ENCODE results near the gene DLGAP1.

Gene DLGAP1

DNA sequence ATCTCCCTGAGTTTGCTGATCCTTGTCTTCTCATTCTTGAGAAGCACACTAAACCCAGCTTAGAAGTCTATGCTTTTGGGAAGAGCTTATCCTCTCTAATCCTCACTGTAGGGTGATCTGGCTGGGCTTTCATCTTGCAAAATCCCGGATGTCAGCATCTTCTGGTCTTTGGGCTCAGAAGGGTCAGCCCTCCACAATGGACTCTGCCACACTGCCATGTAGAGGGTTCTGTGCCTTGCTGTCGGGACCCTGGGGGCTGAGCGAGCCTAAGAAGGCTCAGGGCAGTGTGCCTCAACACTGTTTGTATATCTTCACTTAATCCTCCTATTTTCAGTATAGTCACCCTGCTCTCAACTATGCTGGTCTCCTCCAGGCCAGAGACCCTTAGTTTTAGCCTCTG, 902.8 kb downstream of the DLGAP1 start:
- no peak for DNase-seq

DNA sequence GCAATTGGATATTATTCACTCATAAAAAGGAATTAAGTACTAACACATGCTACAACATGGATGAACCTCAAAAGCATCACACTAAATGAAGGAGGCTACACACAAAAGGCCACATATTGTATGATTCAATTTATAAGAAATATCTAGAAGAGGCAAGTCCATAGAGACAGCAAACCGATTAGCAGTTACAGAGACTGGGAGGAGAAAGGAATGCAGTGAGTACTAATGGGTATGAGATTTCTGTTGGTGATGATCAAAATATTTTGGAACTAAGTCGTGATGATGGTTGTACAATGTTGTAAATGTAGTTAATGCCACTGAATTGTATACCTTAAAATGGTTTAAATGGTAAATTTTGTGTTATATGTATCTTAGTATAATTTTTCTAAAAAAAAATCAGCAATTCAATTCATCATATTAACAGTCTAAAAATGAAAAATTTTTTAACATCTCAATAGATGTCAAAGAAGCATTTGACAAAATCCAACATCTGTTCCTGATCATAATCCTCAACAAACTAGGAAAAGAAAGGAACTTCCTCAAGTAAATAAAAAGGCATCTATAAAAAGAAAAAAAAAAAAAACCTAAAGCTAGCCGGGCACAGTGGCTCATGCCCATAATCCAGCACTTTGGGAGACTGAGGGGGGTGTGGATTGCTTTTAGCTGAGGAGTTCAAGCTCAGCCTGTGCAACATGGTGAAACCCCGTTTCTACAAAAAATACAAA, 907.1 kb downstream of the DLGAP1 start:
- no peak for DNase-seq

DNA sequence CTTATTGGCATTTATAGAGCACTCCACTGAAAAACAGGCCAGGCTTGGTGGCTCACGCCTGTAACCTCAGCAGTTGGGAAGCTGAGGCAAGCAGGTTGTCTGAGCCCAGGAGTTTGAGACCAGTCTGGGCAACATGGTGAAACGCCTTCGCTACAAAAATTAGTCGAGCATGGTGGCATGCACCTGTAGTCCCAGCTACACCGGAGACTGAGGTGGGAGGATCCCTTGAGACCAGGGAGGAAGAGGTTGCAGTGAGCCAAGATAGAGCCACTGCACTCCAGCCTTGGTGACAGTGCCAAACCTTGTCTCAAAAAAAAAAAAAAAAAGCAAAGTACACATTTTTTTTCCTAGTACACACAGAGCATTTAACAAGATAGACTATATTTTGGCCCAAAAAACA, 909.0 kb downstream of the DLGAP1 start:
- no peak for DNase-seq

DNA sequence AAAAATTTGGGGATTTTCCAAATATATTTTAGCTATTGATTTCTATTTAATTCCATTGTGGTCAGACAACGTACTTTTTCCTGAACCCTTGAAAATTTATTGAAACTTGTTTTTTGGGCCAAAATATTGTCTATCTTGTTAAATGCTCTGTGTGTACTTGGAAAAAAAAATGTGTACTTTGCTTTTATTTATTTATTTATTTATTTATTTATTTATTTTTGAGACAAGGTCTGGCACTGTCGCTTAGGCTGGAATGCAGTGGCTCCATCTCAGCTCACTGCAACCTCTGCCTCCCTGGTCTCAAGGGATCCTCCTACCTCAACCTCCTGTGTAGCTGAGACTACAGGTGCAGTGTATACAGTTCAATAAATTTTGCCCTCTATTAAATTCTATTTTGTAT, 910.6 kb downstream of the DLGAP1 start:
- DNase-seq = no peak

DNA sequence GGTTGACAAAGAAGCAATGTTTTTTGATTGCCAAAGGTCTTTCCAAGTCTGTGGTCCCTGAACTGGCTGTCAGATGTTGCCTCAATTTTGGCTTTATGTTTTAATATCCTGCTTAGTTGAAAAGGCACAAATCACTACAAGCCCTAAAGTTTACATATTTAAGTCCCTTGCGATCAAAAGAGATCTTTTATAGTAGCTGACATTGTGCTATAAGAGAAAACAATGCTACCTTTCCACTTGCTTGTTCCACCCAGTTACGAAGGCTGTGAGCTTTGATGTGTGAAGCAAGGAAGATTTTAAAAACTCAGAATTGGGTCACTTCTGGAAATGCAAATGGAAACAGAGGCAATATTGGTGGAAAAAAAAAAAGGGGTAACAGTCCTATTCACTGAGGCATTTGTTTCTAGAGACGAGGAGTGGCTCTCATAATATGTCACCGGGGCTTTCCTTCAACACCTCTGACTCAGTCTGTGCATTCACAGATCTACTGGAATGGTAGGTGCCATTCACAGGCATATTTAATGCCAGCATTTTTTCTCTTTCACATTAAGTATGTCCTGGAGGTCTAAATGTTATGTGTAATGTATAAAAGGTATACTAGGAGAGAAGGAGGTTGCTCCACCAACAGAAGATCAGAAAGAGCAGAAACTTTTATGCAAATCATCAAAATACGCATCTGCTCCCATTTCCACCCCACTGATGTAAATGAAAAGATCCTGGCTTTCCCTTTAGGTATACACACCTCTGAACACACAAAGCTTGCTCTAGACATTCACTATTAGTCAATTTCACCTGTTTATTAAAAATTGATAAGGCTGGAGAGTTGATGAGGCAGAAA, 913.3 kb downstream of the DLGAP1 start:
- DNase-seq = peak; percentile 14 to 48

DNA sequence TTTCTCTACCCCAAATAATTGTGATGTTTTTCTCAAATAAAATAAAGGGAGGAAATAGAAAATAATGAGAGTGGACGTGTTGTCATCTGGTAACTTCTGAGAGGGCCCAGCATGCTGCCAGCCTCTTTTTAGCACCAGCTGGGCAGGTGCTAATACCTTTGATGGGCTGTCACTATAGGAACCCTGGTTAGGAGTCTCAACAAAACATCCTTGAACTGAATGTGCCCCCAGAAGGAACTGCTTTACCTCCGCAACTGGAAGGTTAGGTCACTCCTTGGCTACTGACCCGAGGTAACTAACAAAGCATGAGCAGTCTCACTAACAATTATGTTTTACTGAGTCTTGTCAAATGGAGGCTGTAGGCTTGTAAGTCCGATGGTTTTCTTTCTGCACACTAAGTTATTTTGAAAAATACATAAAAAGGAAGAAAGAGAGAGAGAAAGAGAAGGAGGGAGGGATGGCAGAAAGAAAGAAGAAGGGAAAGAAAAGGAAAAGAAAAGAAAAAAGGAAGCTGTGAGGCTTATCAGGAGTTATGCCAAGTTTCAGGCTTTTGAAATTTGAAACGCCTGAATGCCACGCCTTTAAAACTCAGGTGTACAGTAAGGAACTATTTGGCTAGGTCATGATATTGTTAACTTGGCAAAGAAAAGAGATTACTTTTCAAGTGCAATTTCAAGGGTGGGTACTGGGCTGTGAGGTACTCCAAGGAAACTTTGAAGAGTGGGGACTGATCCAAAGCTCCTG, 914.1 kb downstream of the DLGAP1 start:
- no peak for DNase-seq

DNA sequence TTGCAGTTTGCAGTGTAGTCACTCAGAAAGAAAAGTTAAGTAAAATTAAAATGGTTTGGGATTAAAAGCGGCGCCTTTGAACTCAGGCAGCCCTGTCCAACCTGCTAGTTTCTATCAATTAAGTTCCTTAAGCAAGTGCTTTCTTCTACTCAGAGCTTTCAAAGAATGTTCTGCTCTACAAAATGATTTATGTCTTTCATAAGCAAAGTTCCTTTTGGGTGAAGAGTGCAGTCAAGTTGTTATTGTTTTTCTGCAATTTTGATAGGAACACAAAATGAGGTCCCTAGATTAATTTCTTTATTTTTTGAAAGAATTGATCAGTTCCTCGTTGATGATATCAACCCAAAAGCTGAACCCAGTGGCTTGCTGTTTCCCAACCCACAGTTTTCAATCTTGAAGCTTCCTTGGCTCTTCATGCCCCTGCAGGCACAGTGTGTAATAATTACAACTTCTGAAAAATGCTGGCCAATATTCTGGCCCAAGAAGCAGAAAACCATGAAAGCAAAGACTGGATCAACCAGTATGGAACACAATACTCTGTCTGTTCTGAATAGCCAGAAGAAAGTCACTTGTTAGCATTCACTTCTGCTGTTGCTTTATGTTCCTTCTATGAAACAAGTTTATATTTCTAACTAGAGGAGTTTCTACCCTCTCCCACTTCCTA, 916.0 kb downstream of the DLGAP1 start:
- no peak for DNase-seq

DNA sequence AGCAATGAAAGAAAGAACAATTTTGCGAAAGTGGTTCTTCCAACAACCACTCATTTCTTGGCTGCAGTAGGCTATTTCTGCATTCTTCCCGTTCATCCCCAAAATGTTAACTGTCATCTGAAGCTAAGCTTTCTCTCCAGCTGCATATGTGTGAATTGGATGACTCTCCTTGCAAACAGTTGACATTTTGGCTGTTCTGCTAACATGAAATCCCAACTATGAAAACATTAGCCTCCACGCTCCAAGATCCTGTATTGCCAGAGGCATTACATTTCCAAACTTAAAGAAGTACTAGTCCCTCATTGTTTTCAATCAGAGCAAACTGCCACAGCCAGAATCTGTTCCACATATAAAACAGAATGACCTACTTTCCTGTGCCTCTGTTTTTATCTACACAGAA, 916.7 kb downstream of the DLGAP1 start:
- no peak for DNase-seq

DNA sequence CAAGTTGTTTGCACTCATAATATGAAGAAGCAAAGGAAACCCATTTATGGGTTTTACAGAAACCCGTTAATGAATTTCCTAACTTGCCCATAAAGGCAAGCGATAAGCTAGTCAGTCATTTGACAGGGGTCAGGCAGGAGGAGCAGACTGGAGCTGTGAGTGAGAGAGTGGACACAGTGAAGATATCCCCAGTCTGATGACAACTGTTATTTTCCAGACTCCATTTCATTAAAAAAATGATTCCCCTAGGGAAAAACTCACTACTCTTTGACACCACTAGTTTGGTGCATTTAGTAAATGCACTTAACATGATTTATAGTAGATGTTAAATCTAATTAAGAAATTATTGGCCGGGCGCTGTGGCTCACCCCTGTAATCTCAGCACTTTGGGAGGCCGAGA, 924.3 kb downstream of the DLGAP1 start:
- DNase-seq = no peak

DNA sequence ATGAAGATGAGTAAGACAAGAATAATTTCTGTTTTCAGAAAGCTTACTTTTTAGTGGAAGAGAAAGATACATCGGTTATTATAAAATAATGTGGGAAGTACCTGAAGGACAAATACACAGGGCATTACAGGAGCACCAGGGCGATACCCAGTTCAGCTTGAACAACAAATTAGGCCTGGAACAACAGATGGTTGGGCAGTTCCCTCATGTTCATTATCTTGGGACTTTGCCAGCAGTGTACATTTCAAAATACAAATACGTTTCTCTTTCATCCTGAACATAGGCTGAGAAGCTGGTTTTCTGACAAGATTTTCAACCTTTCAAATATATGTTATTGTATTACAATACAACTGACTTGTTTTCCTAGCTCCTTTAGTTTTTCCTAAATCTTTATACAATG, 925.5 kb downstream of the DLGAP1 start:
- DNase-seq = no peak

DNA sequence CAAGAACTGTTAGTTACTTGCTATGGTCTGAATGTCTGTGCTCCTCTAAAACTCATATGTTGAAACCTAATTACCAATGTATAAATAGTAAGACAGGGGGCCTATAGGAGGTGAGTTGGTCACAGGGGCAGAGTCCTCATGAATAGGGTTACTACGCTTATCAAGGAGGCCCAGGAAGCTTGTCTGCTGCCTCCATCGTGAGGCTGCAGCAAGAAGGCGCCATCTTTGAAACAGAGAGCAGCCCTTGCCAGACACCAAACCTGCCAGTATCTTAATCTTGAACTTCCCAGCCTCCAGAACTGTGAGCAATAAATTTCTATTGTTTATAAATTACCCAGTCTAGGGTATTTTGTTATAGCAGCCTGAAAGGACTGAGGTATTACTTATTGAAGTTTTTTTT, 926.0 kb downstream of the DLGAP1 start:
- DNase-seq = no peak

DNA sequence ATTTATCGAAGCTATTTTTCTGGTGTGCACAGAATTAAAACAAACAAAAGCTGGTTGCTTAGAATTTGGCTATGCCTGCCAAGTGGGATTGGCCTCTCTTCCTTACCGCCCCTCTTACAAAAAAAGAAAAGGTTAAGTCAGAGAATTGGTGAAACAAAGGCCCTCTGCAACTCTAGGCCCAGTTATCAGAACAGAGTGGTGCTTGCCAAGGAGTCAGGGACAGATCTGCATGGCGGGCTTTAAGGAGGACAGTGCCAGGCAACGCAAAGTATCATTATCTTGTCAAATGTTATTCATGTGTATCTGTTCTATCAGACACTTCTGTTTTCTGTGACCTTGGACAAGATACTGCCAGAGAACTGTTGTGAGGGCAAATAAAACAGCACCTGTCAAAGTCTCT, 926.9 kb downstream of the DLGAP1 start:
- DNase-seq = no peak

DNA sequence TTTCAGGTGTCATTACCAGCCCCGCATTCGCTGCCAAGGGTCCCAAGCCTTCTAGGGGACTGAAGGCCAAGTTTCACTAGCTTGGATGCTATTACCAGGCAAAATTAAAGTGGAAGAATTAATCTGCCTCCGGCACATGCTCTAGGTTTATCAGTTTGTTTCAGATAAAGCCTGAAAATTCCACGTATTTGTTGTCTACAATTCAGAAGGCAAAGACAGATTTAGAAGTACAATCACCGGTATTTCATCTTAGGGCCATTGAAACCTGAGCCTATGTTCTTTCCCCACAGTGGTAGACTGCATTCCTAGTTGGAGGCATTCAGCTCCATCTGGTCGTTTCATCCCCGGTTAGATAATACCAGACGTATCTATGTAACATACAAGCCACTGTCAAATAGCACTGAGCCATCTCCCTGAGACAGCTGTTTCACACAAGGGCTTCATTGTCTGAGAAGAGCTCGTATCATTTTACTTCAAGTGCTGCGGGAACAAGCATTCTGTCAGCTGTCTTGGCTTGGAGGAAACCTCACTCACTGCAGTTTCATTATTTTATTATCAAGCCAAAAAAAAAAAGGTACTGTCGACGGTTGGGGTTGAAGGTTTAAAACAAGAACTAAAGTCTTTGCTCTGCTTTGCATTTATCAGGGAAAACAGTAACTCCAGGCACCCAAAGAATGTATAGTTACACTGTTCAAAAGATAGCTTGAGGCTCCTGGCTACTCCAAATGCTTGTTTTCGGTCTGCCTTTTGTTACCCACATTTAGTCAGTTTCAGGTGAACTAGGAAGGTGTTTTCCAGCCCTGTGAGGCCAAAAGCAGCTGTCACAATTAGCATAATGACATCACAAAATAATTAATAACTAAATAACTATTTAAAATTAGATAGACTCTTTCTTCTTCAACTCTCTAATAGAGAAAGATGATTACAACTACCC, 928.4 kb downstream of the DLGAP1 start:
- no peak for DNase-seq

DNA sequence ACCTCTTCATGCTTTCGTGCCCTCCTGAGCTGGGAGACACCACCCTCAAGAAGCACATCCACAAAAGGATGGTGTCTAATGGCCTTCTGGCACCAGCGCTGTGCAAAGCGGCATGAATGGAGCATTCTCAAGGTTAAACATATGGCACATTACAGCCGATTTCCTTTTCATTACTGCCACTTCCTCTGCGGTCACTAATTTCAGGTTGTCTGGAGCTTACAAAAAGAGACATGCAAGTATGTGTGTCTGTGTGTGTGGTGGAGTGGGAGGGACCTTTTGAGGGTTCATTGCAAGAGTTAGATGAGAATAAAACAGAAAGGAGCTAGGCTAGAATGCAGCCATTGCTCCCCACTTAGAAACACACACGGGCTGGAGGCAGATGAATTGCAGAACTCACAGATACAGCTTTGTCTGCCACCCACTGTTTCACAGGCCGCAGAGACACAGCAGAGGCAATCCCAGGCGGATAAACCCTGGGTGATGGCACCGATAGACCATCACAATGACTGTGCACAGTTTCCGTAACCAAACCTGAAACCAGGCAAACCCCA, 929.2 kb downstream of the DLGAP1 start:
- DNase-seq = peak; percentile 38 to 52

DNA sequence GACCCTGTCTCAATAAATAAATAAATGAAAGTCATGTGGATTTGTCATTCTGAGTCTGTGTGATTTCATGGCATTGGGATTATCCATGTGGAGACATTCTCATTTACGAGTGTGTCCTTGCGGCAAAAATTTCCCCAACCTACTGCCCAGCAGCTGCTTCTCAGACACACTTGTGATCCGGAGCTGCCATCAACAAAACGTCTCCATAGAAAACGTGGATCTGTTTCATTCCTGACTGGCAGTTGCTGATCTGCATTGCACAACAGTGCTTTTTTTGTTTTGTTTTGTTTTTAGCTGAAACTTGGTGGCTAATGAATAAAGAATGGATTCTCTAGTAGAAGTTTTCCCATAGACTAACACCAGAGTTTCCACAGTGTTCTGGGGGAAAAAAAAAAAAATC, 930.4 kb downstream of the DLGAP1 start:
- no peak for DNase-seq

DNA sequence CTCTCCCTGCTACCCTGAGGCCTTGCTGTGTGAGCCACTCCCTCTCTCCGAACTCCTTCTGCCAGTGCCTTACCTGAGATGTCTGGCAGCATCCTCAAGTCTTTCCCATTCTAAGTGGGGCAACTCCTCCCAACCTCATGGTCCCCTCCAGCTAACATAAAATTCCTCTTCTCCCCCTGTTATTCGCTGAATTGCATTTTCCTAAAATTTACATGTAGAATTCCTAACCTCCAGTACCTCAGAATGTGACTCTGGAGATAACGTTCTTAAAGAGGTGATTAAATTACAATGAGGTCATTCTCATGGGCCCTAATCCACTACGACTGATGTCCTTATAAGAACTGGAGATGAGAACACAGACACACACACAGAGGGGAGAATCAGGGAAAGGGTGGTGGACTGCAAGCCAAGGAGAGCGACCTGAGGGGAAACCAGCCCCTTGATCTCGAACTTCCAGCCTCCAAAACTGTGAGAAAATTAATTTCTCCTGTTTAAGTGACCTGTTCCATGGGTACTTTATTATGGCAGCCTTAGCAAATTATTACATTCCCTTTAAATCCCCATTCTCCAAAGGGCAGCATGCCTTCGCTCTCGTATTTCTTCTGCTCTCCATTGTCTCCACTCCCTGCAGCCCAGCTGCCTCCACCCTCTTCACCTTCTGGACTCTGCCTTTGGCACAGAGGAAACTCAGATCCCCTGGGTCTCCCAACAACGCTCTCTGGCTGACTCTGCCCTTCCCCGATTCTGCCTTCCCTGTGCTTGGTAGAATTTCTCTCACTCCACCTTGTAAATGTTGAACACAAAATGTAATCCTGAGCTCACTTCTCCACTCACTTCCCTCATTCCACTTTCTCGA, 934.6 kb downstream of the DLGAP1 start:
- DNase-seq = no peak

DNA sequence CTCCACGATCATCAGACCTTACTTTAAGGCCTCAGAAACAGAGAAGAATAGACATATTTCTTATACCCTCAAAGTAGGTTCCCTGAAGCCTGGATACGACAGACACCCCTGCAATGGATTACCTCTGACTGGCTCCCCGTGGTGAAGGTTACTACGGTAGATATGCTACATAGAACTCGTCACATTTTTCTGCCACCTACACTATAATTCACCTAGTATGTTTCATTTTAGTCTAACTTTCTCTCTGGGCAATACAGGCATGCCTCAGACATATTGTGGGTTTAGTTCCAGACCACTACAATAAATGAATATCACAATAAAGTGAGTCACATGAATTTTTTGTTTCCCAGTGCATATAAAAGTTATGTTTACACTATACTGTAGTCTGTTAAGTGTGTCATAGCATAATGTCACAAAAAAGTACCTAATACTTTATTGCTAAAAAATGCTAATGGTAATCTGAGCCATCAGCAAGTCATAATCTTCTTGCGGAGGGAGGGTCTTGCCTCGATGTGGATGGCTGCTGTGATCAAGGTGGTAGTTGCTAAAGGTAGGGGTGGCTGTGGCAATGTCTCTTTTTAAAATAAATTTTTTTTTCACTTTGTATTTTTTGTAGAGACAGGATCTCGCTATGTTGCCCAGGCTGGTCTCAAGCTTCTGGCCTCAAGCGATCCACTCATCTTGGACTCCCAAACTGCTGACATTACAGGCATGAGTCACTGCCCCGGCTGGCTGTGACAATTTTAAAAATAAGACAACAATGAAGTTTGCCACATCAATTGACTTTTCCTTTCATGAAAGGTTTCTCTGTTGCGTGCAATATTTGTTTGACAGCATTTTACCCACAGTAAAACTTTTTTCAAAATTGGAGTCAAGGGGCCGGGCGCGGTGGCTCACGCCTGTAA, 940.5 kb downstream of the DLGAP1 start:
- no peak for DNase-seq

DNA sequence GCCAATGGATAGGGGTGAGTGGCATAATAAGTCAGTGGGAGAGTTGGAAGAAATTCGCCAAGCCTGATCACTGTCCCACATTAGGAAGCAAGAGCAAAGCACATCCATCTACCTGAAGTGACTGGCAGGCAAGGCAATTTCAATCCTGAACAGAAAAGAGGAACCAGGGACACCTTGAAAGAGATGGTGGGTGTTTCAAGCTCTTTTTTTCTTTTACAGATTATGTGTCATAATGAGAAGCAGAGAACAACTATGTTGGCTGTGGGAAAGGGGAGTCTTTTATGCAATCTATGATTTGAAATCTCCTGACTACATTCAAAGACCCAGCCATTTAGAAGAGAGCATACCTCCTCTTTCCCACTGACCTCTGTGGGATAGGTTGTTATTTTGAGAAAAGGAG, 941.6 kb downstream of the DLGAP1 start:
- DNase-seq = no peak

DNA sequence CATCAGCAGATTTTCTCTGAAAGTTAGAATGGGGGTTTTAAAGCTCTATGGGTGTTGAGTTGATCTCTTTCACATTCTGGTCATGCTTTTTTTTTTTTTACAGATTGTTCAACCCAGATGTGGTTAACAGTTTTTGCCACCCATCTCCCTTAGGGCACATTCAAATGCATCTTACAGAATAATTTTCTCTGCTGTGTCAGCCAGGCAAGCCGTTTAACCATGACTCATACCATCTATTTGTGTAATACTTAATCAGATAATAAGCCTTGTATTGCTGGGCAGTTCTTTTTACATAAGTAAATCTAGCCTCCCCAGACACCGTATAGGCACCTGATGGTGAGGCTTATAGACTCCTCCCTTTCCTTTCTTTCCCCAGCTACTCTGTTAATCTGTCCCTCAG, 943.1 kb downstream of the DLGAP1 start:
- DNase-seq = no peak

DNA sequence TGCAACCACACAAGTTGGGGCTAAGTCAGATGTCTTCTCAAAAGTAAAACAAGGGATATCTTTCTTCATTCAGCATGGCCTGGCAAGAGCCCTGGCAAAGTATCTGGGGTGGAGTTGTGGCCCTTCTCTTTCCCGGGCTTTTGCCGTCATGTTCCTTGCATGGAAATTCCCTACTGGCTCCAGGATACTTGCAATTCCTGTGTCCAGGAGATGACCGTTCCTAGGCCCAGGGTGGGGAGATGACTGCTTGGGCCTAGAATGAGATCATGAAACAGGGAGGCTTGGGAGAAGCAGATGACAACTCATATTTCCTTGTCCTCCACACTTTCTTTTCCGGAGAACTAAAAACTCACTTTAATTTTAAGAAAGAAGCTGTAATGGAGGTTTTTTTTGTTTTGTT, 944.2 kb downstream of the DLGAP1 start:
- DNase-seq = no peak

All from activated CD4-positive, alpha-beta T cell treated with anti-CD3 and anti-CD28 coated beads, Interleukin-2, amount 50 U/mL, for 48 hours (primary cell).